A673 (cell line): ENCODE results near the gene TOM1. TPM values are rescaled to one million over a fixed set of nuclear protein-coding genes. Genes with fewer than 3 reads are reported as not detected.

ENCODE experiments used
- BruUV-seq: library from RNA; stranded (reverse); fragments of 400-500 nt; replicated peaks from 2 replicates; lab custom pipeline; 2021; lab: Mats Ljungman, UMichigan
- CTCF ChIA-PET: fragments of 300-600 bp; sonication (Branson Sonifier 250); formaldehyde crosslinking; loops from one replicate; lab custom pipeline; 2022; ENCODE audit warnings: antibody characterized with exemption; lab: Charles Lee
- POLR2A ChIA-PET: fragments of 300-600 bp; sonication (Branson Sonifier 250); formaldehyde crosslinking; loops from one replicate; lab custom pipeline; 2022; ENCODE audit warnings: antibody characterized with exemption; ENCODE audit not compliant: low non-redundant PET; lab: Charles Lee
- DNase-seq: peaks from one replicate; pipeline ENCODE4 v3.0.0-alpha.2; 2015; ENCODE audit warnings: low spot score
- H3K27ac ChIP-seq: fragments of 200-600 bp; sonication (generic); 2 replicates; pipeline ENCODE4 v1.5.1; 2016; ENCODE audit warnings: mixed run types, low read depth, mild to moderate bottlenecking, mixed read lengths, antibody characterized with exemption, low read length; ENCODE audit not compliant: poor library complexity, severe bottlenecking
- H3K27me3 ChIP-seq: fragments of 200-600 bp; sonication (generic); replicated peaks from 2 replicates; pipeline ENCODE4 v1.6.1; 2017; ENCODE audit warnings: mixed run types, low read depth, mild to moderate bottlenecking, mixed read lengths, antibody characterized with exemption, low read length; ENCODE audit not compliant: insufficient read depth, poor library complexity
- H3K36me3 ChIP-seq: fragments of 200-600 bp; sonication (generic); 2 replicates; pipeline ENCODE4 v1.6.1; 2016; ENCODE audit warnings: mixed run types, mild to moderate bottlenecking, mixed read lengths, antibody characterized with exemption, low read length; ENCODE audit not compliant: insufficient read depth, poor library complexity, severe bottlenecking
- H3K4me1 ChIP-seq: fragments of 200-600 bp; sonication (generic); 2 replicates; pipeline ENCODE4 v1.6.1; 2017; ENCODE audit warnings: mixed run types, mild to moderate bottlenecking, mixed read lengths, antibody characterized with exemption, low read length; ENCODE audit not compliant: insufficient read depth, poor library complexity, severe bottlenecking
- H3K4me3 ChIP-seq: fragments of 200-600 bp; sonication (generic); 2 replicates; pipeline ENCODE4 v1.5.1; 2016; ENCODE audit warnings: low read depth, mixed run types, mild to moderate bottlenecking, mixed read lengths, low read length; ENCODE audit not compliant: poor library complexity, severe bottlenecking
- H3K9me3 ChIP-seq: fragments of 200-600 bp; sonication (generic); 2 replicates; pipeline ENCODE4 v1.6.1; 2016; ENCODE audit warnings: mixed run types, low read depth, mild to moderate bottlenecking, mixed read lengths, antibody characterized with exemption, low read length; ENCODE audit not compliant: poor library complexity, severe bottlenecking
- CTCF ChIP-seq: fragments of 300-800, 200-600 bp; sonication (generic); conservative IDR thresholded peaks from 2 replicates; pipeline ENCODE4 v1.5.1; 2017; ENCODE audit warnings: low read depth, mild to moderate bottlenecking, antibody characterized with exemption, low read length, moderate library complexity, mixed read lengths
- EZH2 ChIP-seq: fragments of 200-600 bp; sonication (generic); IDR thresholded peaks from 2 replicates; pipeline ENCODE4 v1.6.1; 2017; ENCODE audit warnings: borderline replicate concordance, low read depth, mild to moderate bottlenecking, mixed read lengths, antibody characterized with exemption, low read length; ENCODE audit not compliant: poor library complexity, severe bottlenecking
- intact Hi-C: fragments of 100-400 bp; cut with micrococcal nuclease; formaldehyde crosslinking; loops from one replicate; pipeline ENCODE4 v1.10.0; 2022; ENCODE audit not compliant: unreplicated experiment
- total RNA-seq: library from RNA; stranded (reverse); gene quantifications from 2 replicates; pipeline ENCODE4 v1.2.3, GENCODE V29; 2021

Gene TOM1
- total RNA-seq, 1 experiment from 2014 or later = 22.8 TPM

GRCh38 chr22:35299217-35299672 is 449 bp upstream of the TOM1 start:
- ChIA-PET CTCF (no interaction called here), POLR2A (interaction anchor here (0.6 kb wide), 1 partner anchor 42 kb away, joined by 3 read pairs; no protein-coding TSS in a partner anchor)
- Histone ChIP-seq H3K4me1 (peaks cover 8% of the 10 kb centered on the region), H3K27me3 (no peaks in the 10 kb centered on the region), H3K27ac (peak overlapping the region; percentile 81), H3K9me3 (no peaks in the 10 kb centered on the region), H3K4me3 (peak overlapping the region; percentile 97), H3K36me3 (peaks cover 26% of the 10 kb centered on the region)
- TF ChIP-seq EZH2 (no peak), CTCF (no peak)
- BruUV-seq = TSS peak; percentile 93
- intact Hi-C loops = no loop called here
- DNase-seq = peak; percentile 44

- peaks cover 7% of the 10 kb centered on the region for H3K36me3 ChIP-seq
- intact Hi-C loops = no loop called here
- ChIA-PET POLR2A (no interaction called here), CTCF (no interaction called here)
- H3K4me1 ChIP-seq = peaks cover 12% of the 10 kb centered on the region
- no peak for TF ChIP-seq CTCF
- TF ChIP-seq EZH2 = no peak
- no peaks in the 10 kb centered on the region for H3K27me3 ChIP-seq
- H3K9me3 ChIP-seq = no peaks in the 10 kb centered on the region
- H3K4me3 ChIP-seq = peak overlapping the region; percentile 97
- DNase-seq = peak; percentile 62
- H3K27ac ChIP-seq = peak overlapping the region; percentile 44
- BruUV-seq = no TSS peak
Observed at GRCh38 chr22:35301372-35301874, 1.7 kb downstream of the TOM1 start.

- TF ChIP-seq CTCF (no peak), EZH2 (no peak)
- H3K4me1 ChIP-seq = peaks cover 15% of the 10 kb centered on the region
- no TSS peak for BruUV-seq
- H3K27ac ChIP-seq = no peak overlapping the region
- POLR2A ChIA-PET = no interaction called here
- no peaks in the 10 kb centered on the region for H3K36me3 ChIP-seq
- no peaks in the 10 kb centered on the region for H3K9me3 ChIP-seq
- H3K4me3 ChIP-seq = no peak overlapping the region
- DNase-seq = no peak
- CTCF ChIA-PET = no interaction called here
- intact Hi-C loops = no loop called here
- no peaks in the 10 kb centered on the region for H3K27me3 ChIP-seq
Observed at GRCh38 chr22:35303029-35303624, 3.4 kb downstream of the TOM1 start.
